Kidney (tissue), 14 donors: ENCODE data around the gene RFPL1. TPM values are rescaled to one million over a fixed set of nuclear protein-coding genes. Genes with fewer than 3 reads are reported as not detected.

Experiments used
- DNase-seq, 5 donors: peaks; one replicate each; pipeline ENCODE4 v3.0.0-alpha.2; 2013 to 2020
- FAIRE-seq: peaks from 2 replicates; lab custom pipeline; 2012; peaks lifted over from hg19 to GRCh38; lab: Jason Lieb, UNC
- H3K27ac ChIP-seq, 2 donors: one replicate each; pipeline ENCODE4 v1.7.0; 2013; ENCODE audit warnings: low read depth in 2 of 2, low read length in 2 of 2, inconsistent platforms in 1 of 2
- H3K27me3 ChIP-seq: one replicate; pipeline ENCODE4 v1.7.1; 2013; ENCODE audit warnings: low read length, inconsistent platforms; ENCODE audit not compliant: control insufficient read depth, insufficient read depth
- H3K36me3 ChIP-seq, 3 donors: one replicate each; pipeline versions ENCODE4 v1.7.0 to v1.7.1; 2013; ENCODE audit warnings: low read length in 3 of 3, control low read depth in 1 of 3, inconsistent platforms in 1 of 3; ENCODE audit not compliant: insufficient read depth in 3 of 3, control insufficient read depth in 2 of 3
- H3K4me1 ChIP-seq, 3 donors: one replicate each; pipeline versions ENCODE4 v1.7.0 to v1.7.1; 2013; ENCODE audit warnings: low read length in 3 of 3, inconsistent platforms in 1 of 3, low read depth in 1 of 3; ENCODE audit not compliant: control insufficient read depth in 2 of 3, insufficient read depth in 2 of 3
- H3K4me3 ChIP-seq, 3 donors: one replicate each; pipeline versions ENCODE4 v1.7.0 to v1.8.1; 2013; ENCODE audit warnings: low read length in 3 of 3, control low read depth in 1 of 3, inconsistent platforms in 1 of 3
- H3K9ac ChIP-seq, 3 donors: one replicate each; pipeline versions ENCODE4 v1.7.0 to v1.7.1; 2013; ENCODE audit warnings: low read length in 3 of 3, control low read depth in 1 of 3, inconsistent platforms in 1 of 3
- H3K9me3 ChIP-seq, 3 donors: one replicate each; pipeline versions ENCODE4 v1.7.0 to v1.7.1; 2013; ENCODE audit warnings: low read length in 3 of 3, control low read depth in 1 of 3, inconsistent platforms in 1 of 3; ENCODE audit not compliant: control insufficient read depth in 2 of 3, insufficient read depth in 1 of 3
- intact Hi-C: fragments of 100-400 bp; cut with DNase I; formaldehyde crosslinking; loops from one replicate; pipeline ENCODE4 v1.11.1; 2022
- polyA plus RNA-seq: library from polyadenylated mRNA; stranded (reverse); fragments of 350-450 nt; fragmentation: Illumina TruSeq; extraction: RNeasy Lipid Tissue Mini Kit (QIAGEN cat#74804); gene quantifications from one replicate; pipeline ENCODE4 v1.2.3, GENCODE V29; 2014; ENCODE audit warnings: low read depth, low replicate concordance; ENCODE audit not compliant: insufficient read depth
- total RNA-seq: library from RNA; stranded (reverse); fragmentation: NEBNext Ultra II Directional; extraction: Animal tissue kit (Norgen Biotek cat#: 25700); gene quantifications from one replicate; pipeline ENCODE4 v1.2.1, GENCODE V29; 2021
- TF ChIP-seq, protein P1 (sequence below): IDR thresholded peaks from 3 replicates; pipeline ENCODE4 v1.5.1; 2012; ENCODE audit warnings: mild to moderate bottlenecking, moderate library complexity, borderline replicate concordance; ENCODE audit not compliant: insufficient read depth; ENCODE audit errors: extremely low read depth
- donor health status: control.
- donor health status: control.
- donor health status: control.
- donor health status: control.
- donor health status: control.
- donor health status: DM: yes; HTN: yes; CAD: no.
- donor health status: Normal renal cell carcinoma (clear cell type).

Gene RFPL1
- total and polyA plus RNA-seq, 2 donors from 2014 or later, result not detected

DNA sequence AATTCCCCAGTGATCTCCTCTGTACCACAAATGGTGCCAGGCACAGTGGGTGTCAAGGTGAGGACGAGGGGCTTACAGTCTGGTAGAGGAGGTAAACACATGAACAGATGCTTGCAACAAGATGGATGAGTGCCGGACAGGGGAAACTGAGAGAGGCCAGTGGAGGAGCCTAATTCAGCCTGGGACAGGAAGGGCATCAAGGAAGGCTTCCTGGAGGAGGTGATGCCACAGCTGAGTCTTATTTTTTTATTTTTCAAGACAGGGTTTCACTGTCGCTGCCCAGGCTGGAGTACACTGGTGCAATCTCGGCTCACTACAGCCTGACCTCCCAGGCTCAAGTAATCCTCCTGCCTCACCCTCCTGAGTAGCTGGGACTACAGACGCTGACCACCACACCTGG lies 22.9 kb downstream of the RFPL1 start:
- H3K27me3 ChIP-seq, result no peaks in the 10 kb centered on the region
- TF ChIP-seq, protein P1, sequence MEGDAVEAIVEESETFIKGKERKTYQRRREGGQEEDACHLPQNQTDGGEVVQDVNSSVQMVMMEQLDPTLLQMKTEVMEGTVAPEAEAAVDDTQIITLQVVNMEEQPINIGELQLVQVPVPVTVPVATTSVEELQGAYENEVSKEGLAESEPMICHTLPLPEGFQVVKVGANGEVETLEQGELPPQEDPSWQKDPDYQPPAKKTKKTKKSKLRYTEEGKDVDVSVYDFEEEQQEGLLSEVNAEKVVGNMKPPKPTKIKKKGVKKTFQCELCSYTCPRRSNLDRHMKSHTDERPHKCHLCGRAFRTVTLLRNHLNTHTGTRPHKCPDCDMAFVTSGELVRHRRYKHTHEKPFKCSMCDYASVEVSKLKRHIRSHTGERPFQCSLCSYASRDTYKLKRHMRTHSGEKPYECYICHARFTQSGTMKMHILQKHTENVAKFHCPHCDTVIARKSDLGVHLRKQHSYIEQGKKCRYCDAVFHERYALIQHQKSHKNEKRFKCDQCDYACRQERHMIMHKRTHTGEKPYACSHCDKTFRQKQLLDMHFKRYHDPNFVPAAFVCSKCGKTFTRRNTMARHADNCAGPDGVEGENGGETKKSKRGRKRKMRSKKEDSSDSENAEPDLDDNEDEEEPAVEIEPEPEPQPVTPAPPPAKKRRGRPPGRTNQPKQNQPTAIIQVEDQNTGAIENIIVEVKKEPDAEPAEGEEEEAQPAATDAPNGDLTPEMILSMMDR, result no peak
- H3K27ac ChIP-seq, result no peak overlapping the region
- intact Hi-C loops, result no loop called here
- no peaks in the 10 kb centered on the region for H3K4me1 ChIP-seq
- no peaks in the 10 kb centered on the region for H3K9me3 ChIP-seq
- DNase-seq (no peak), FAIRE-seq (no peak)
- no peak overlapping the region for H3K9ac ChIP-seq
- H3K36me3 ChIP-seq, result no peaks in the 10 kb centered on the region
- H3K4me3 ChIP-seq, result no peak overlapping the region

DNA sequence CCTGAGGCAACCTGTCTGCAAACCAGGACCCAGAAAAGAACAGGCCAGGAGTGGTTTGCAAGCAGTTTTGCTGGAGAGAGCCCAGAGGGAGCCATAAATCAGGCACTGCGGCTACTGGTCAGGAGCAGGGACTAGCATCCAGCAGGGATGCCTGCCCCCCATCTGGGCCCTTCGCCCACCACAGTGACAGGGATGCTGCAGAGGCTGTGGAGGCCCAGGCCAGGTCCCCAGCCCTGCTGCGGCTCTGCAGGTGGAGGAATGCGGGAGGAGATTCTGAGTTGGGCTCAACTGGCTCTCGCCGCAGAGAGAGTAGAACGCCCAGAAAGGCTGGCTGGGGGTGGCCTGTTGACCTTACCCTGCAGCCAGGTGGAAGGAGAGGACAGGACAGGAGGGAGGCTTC lies 25.2 kb downstream of the RFPL1 start:
- Histone ChIP-seq H3K36me3 (no peaks in the 10 kb centered on the region), H3K4me3 (no peak overlapping the region), H3K27me3 (no peaks in the 10 kb centered on the region), H3K9me3 (no peaks in the 10 kb centered on the region), H3K9ac (no peak overlapping the region), H3K4me1 (no peaks in the 10 kb centered on the region), H3K27ac (no peak overlapping the region)
- DNase-seq (no peak), FAIRE-seq (no peak)
- intact Hi-C loops, result no loop called here
- TF ChIP-seq, protein P1, result no peak

DNA sequence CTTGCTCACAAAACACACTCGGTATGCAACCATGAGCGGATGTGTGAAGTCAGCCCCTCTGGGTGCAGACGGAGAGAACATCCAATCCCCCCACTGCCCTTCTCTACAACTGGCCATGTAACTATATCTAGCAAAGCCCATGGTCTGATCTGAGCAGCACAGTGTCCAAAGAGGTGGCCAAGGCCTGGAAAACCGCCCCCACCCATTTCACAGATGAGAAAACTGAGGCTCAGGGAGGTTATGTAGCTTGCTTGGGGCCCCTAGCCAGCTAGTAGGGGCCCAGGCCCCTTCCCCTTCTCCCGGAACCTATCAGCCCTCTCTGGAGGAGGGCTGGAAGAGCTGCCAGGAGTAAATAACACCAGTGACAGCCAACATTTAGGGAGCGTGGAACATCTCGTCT lies 26.2 kb downstream of the RFPL1 start:
- H3K4me1 ChIP-seq, result no peaks in the 10 kb centered on the region
- no peak overlapping the region for H3K27ac ChIP-seq
- intact Hi-C loops, result no loop called here
- H3K9me3 ChIP-seq, result no peaks in the 10 kb centered on the region
- H3K4me3 ChIP-seq, result no peak overlapping the region
- FAIRE-seq (no peak), DNase-seq (no peak)
- H3K27me3 ChIP-seq, result peaks cover 1% of the 10 kb centered on the region
- TF ChIP-seq, protein P1, result no peak
- no peaks in the 10 kb centered on the region for H3K36me3 ChIP-seq
- H3K9ac ChIP-seq, result no peak overlapping the region

DNA sequence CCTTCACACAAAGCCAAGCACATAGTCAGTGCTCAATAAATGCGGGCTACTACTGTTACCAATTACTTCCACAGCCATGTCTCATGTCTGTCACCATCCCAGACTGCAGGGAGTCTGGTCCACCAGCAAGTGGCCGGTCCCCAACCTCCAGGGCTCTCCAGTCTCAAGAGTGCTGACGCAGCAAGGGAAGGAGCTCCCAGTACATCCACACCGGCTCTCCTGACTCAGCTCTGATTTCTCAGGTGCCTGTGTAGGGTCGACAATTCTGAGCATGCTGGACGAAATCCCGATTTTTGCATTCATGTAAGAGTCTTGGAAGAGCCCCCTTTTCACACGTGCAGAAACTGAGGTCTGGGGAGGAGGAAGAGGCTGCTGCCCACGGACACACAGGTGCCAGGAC lies 31.4 kb downstream of the RFPL1 start:
- peak in 2 of 5 donors; percentile 26 to 27 for DNase-seq
- H3K36me3 ChIP-seq, result no peaks in the 10 kb centered on the region
- no peak for FAIRE-seq
- H3K9ac ChIP-seq, result no peak overlapping the region
- peak overlapping the region in 1 of 3 donors; percentile 32 for H3K4me3 ChIP-seq
- intact Hi-C loops, result no loop called here
- no peak overlapping the region for H3K27ac ChIP-seq
- H3K4me1 ChIP-seq, result no peaks in the 10 kb centered on the region
- no peaks in the 10 kb centered on the region for H3K9me3 ChIP-seq
- H3K27me3 ChIP-seq, result peaks cover 2% of the 10 kb centered on the region
- TF ChIP-seq, protein P1, result no peak
